Nephron progenitor cell (in vitro differentiated cells): ENCODE results near the gene EXTL2.
"Not testable (repeated sequence)": the region's sequence is repeated elsewhere in the genome, so short reads cannot be mapped to it uniquely, and the experiment has no call there.

Experiments
- DNase-seq: peaks from one replicate; pipeline ENCODE4 v3.0.0; 2021
- H3K27ac Mint-ChIP-seq: 2 replicates; pipeline ENCODE4 v1.8.0; 2021; ENCODE audit warnings: mild to moderate bottlenecking, moderate library complexity, mixed read lengths
- H3K27me3 Mint-ChIP-seq: 2 replicates; pipeline ENCODE4 v1.8.0; 2021; ENCODE audit warnings: mild to moderate bottlenecking, low read depth, mixed read lengths; ENCODE audit not compliant: poor library complexity
- H3K36me3 Mint-ChIP-seq: 2 replicates; pipeline ENCODE4 v1.8.0; 2021; ENCODE audit warnings: low read depth, mixed read lengths
- H3K4me1 Mint-ChIP-seq: 2 replicates; pipeline ENCODE4 v1.8.0; 2021; ENCODE audit warnings: mixed read lengths
- H3K4me3 Mint-ChIP-seq: 2 replicates; pipeline ENCODE4 v1.8.0; 2021; ENCODE audit warnings: mild to moderate bottlenecking, moderate library complexity, mixed read lengths
- H3K9me3 Mint-ChIP-seq: 2 replicates; pipeline ENCODE4 v1.8.0; 2021; ENCODE audit warnings: mild to moderate bottlenecking, moderate library complexity, mixed read lengths
- TF ChIP-seq, protein P1 (sequence below): fragments of 200-600 bp; sonication (generic); IDR thresholded peaks from 2 replicates; pipeline ENCODE4 v1.5.0; 2021; ENCODE audit warnings: antibody characterized with exemption

The EXTL2 gene

DNA sequence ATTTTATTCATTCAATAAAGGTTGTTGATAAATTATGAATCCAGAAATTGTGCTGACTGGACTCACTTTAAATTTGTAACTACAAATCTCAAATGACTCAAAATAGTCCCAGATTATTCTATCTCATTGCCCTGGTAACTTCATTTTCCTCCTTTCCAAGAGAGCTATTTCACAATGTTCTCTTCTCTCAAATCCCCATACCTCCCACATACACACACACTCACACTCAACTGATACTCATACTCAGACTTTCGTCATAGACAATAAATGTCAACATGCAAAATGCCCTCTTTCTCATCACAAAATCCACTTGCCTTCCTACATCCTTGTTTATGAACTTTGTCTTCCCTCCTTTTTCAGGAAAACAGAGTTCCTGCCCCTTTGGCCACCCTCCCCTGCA is 33.3 kb downstream of the EXTL2 start:
- H3K9me3 Mint-ChIP-seq = peaks cover 6% of the 10 kb centered on the region
- no peak overlapping the region for H3K27ac Mint-ChIP-seq
- H3K4me3 Mint-ChIP-seq = no peak overlapping the region
- peaks cover 6% of the 10 kb centered on the region for H3K27me3 Mint-ChIP-seq
- H3K4me1 Mint-ChIP-seq = peaks cover 3% of the 10 kb centered on the region
- no peaks in the 10 kb centered on the region for H3K36me3 Mint-ChIP-seq
- TF ChIP-seq, protein P1, sequence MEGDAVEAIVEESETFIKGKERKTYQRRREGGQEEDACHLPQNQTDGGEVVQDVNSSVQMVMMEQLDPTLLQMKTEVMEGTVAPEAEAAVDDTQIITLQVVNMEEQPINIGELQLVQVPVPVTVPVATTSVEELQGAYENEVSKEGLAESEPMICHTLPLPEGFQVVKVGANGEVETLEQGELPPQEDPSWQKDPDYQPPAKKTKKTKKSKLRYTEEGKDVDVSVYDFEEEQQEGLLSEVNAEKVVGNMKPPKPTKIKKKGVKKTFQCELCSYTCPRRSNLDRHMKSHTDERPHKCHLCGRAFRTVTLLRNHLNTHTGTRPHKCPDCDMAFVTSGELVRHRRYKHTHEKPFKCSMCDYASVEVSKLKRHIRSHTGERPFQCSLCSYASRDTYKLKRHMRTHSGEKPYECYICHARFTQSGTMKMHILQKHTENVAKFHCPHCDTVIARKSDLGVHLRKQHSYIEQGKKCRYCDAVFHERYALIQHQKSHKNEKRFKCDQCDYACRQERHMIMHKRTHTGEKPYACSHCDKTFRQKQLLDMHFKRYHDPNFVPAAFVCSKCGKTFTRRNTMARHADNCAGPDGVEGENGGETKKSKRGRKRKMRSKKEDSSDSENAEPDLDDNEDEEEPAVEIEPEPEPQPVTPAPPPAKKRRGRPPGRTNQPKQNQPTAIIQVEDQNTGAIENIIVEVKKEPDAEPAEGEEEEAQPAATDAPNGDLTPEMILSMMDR = no peak
- no peak for DNase-seq

DNA sequence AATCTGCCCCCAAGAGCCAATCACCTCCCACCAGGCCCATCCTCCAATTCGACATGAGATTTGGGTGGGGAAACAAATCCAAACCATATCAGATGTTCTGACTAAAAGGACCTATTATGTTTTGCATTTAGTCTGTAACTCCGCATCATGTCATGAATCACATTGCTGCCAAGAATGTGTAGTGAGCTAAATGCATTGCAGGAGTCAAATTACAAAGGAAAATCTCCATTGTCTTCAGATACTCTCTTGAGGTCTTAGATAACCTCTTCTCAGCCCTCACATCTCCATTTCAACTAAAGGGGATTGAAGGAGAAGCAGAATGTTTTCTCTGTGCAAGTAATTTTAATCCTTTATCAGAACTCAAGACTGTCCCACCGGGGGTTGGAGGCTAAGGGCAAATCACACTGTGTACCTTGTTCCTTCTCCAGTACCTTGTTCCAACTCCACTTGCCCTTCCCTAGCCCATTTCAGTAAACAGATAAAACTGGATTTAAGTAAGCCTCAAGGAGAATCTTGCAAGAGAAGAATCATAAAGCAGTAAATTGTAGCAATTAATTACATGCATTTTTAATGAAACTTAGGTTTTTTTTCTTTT is 34.1 kb downstream of the EXTL2 start:
- TF ChIP-seq, protein P1 = no peak
- Mint-ChIP-seq H3K36me3 (no peaks in the 10 kb centered on the region), H3K4me3 (no peak overlapping the region), H3K27ac (no peak overlapping the region), H3K9me3 (peaks cover 15% of the 10 kb centered on the region), H3K4me1 (peaks cover 3% of the 10 kb centered on the region), H3K27me3 (peaks cover 6% of the 10 kb centered on the region)
- no peak for DNase-seq

DNA sequence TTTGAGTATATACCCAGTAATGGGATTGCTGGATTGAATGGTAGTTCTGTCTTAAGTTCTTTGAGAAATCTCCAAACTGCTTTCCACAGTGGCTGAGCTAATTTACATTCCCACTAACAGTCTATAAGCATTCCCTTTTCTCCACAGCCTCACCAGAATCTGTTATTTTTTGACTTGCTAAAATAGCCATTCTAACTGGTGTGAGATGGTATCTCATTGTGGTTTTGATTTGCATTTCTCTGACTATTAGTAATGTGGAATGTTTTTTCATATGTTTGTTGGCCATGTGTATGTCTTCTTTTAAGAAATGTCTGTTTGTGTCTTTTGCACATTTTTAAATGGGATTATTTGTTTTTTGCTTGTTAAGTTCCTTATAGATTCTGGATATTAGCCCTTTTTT is 39.5 kb downstream of the EXTL2 start:
- DNase-seq, H3K36me3 Mint-ChIP-seq, H3K4me1 Mint-ChIP-seq, H3K27ac Mint-ChIP-seq, H3K4me3 Mint-ChIP-seq: not testable (repeated sequence)
- Mint-ChIP-seq H3K9me3 (peaks cover 18% of the 10 kb centered on the region), H3K27me3 (peaks cover 16% of the 10 kb centered on the region)

DNA sequence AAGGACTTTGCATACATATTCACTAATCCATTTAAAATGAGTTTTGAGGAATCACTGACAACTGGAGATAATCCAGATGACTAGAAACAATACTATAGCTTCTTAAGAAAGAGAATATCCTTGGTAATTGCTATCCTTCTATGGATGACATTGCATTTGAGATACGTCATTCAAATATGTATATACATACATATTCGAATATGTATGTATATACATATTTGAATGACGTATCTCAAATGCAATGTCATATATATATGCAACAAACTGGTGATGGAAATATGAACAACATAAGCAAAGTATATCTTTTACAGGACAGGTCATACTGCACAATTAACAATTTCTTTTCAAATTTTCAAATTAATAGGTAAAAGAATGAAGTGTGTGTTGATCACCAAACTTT is 41.7 kb downstream of the EXTL2 start:
- TF ChIP-seq, protein P1 = no peak
- Mint-ChIP-seq H3K27ac (no peak overlapping the region), H3K27me3 (peaks cover 16% of the 10 kb centered on the region), H3K4me3 (no peak overlapping the region), H3K4me1 (no peaks in the 10 kb centered on the region), H3K36me3 (no peaks in the 10 kb centered on the region), H3K9me3 (peaks cover 18% of the 10 kb centered on the region)
- DNase-seq = no peak

DNA sequence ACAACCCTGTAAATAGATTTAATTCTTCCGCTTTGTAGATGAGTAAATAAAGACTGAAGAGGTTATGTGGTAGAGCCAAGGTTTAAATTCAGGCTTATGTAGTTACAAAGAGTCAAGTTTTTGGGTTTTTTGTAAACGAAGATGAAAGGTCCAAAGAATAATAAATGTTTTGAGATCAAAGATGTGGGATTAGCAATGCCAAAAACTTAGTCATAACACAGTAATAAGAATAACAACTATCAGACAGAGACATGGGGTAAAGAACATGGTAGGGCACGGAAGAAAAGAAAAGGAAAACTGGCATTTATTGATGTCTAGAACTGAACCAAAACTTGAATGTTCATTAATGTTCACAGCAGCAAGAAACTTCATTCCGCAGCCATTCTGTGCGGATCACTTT is 42.9 kb downstream of the EXTL2 start:
- DNase-seq = no peak
- peaks cover 16% of the 10 kb centered on the region for H3K9me3 Mint-ChIP-seq
- H3K27me3 Mint-ChIP-seq = peaks cover 14% of the 10 kb centered on the region
- no peaks in the 10 kb centered on the region for H3K36me3 Mint-ChIP-seq
- TF ChIP-seq, protein P1 = no peak
- H3K4me3 Mint-ChIP-seq = no peak overlapping the region
- H3K4me1 Mint-ChIP-seq = no peaks in the 10 kb centered on the region
- no peak overlapping the region for H3K27ac Mint-ChIP-seq

DNA sequence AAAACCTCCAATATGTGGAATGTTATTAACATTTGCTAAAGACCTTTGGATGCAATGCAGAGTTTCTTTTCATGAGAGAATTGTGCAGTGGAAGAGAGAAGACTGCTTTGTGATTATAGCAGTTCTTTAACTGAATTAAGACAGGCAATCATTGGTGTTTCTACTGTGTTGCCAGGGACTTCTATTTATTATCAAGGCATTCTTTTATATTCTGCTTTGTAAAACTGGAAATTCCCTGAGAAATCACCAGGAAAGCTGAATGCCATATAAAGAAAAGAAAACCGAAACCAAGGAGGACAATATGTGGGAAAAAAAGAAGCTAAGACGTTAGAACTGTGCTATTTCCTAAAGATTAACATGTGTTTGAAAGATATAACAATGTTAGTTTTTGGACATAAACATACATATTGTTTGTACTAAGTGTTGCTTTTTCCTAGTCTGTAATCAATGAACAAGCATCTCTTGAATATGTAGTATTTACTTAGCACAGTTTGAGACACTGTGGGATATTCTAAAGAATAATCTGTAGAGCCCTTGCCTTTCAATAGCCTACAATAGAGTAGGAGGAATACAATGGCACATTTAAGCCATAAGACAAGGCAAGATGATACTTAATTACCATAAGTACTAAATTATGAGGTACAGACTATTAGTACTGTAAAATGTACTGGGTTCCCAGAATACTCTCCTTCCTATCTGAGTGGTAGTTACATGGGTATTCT is 47.1 kb downstream of the EXTL2 start:
- no peaks in the 10 kb centered on the region for H3K4me1 Mint-ChIP-seq
- H3K9me3 Mint-ChIP-seq = peaks cover 17% of the 10 kb centered on the region
- peaks cover 17% of the 10 kb centered on the region for H3K27me3 Mint-ChIP-seq
- H3K36me3 Mint-ChIP-seq = no peaks in the 10 kb centered on the region
- no peak overlapping the region for H3K4me3 Mint-ChIP-seq
- DNase-seq = no peak
- TF ChIP-seq, protein P1 = no peak
- no peak overlapping the region for H3K27ac Mint-ChIP-seq

DNA sequence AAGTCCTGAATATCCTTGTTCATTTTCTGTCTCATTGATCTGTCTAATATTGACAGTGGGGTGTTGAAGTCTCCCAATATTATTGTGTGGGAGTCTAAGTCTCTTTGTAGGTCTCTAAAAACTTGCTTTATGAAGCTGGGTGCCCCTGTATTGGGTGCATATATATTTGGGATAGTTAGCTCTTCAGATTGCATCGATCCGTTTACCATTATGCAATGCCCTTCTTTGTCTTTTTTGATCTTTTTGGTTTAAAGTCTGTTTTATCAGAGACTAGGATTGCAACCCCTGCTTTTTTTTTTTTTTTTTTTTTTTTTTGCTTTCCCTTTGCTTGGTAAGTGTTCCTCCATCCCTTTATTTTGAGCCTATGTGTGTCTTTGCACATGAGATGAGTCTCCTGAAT is 51.5 kb downstream of the EXTL2 start:
- H3K4me3 Mint-ChIP-seq, DNase-seq, H3K27ac Mint-ChIP-seq, H3K27me3 Mint-ChIP-seq, H3K4me1 Mint-ChIP-seq, H3K36me3 Mint-ChIP-seq: not testable (repeated sequence)
- peaks cover 46% of the 10 kb centered on the region for H3K9me3 Mint-ChIP-seq
